Skeletal muscle tissue (tissue), 4 donors: ENCODE results near the gene RPL3. TPM values are rescaled to one million over a fixed set of nuclear protein-coding genes. Genes with fewer than 3 reads are reported as not detected.

Experiments
- H3K27ac ChIP-seq: one replicate; pipeline ENCODE4 v1.7.0; 2013; ENCODE audit warnings: mild to moderate bottlenecking, low read depth, low read length, inconsistent platforms
- H3K27me3 ChIP-seq, 3 donors: one replicate each; pipeline ENCODE4 v1.7.0; 2013; ENCODE audit warnings: low read length in 3 of 3; ENCODE audit not compliant: control insufficient read depth in 3 of 3, insufficient read depth in 3 of 3
- H3K36me3 ChIP-seq, 3 donors: one replicate each; pipeline ENCODE4 v1.7.0; 2013; ENCODE audit warnings: low read length in 3 of 3; ENCODE audit not compliant: control insufficient read depth in 3 of 3, insufficient read depth in 3 of 3
- H3K4me1 ChIP-seq, 3 donors: one replicate each; pipeline ENCODE4 v1.7.0; 2013; ENCODE audit warnings: low read length in 3 of 3, mild to moderate bottlenecking in 3 of 3; ENCODE audit not compliant: control insufficient read depth in 3 of 3, insufficient read depth in 3 of 3
- H3K4me3 ChIP-seq, 3 donors: one replicate each; pipeline ENCODE4 v1.7.0; 2013; ENCODE audit warnings: low read length in 3 of 3
- H3K9ac ChIP-seq, 3 donors: one replicate each; pipeline ENCODE4 v1.7.0; 2013; ENCODE audit warnings: low read length in 3 of 3, mild to moderate bottlenecking in 3 of 3, moderate library complexity in 2 of 3, low read depth in 1 of 3
- H3K9me3 ChIP-seq, 3 donors: one replicate each; pipeline ENCODE4 v1.7.0; 2013; ENCODE audit warnings: low read length in 3 of 3; ENCODE audit not compliant: control insufficient read depth in 3 of 3
- total RNA-seq: library from RNA; depleted of rRNA; stranded (reverse); fragments of >200 nt; gene quantifications from one replicate; pipeline ENCODE4 v1.2.3, GENCODE V29; 2014
- donor health status: Osteomylitis.

The RPL3 gene
- total RNA-seq, 1 donor from 2014 or later, result 2,602 TPM

GRCh38 chr22:39353346-39353745 lies 33.9 kb upstream of the RPL3 start:
- no peak overlapping the region for H3K4me3 ChIP-seq
- no peak overlapping the region for H3K9ac ChIP-seq
- H3K27me3 ChIP-seq, result no peaks in the 10 kb centered on the region
- no peaks in the 10 kb centered on the region for H3K36me3 ChIP-seq
- H3K27ac ChIP-seq, result no peak overlapping the region
- H3K9me3 ChIP-seq, result no peaks in the 10 kb centered on the region
- peaks cover 12 to 16% (median 14%) of the 10 kb centered on the region in 3 donors for H3K4me1 ChIP-seq

- Histone ChIP-seq H3K9ac (no peak overlapping the region), H3K4me3 (no peak overlapping the region), H3K4me1 (peaks cover 12 to 16% (median 14%) of the 10 kb centered on the region in 3 donors), H3K36me3 (no peaks in the 10 kb centered on the region), H3K27ac (no peak overlapping the region), H3K9me3 (no peaks in the 10 kb centered on the region), H3K27me3 (no peaks in the 10 kb centered on the region)
Observed at GRCh38 chr22:39352306-39352891, 33.0 kb upstream of the RPL3 start.

GRCh38 chr22:39351689-39352214 lies 32.3 kb upstream of the RPL3 start:
- Histone ChIP-seq H3K27ac (no peak overlapping the region), H3K9ac (no peak overlapping the region), H3K4me3 (no peak overlapping the region), H3K9me3 (no peaks in the 10 kb centered on the region), H3K4me1 (peaks cover 12 to 16% (median 13%) of the 10 kb centered on the region in 3 donors), H3K36me3 (no peaks in the 10 kb centered on the region), H3K27me3 (no peaks in the 10 kb centered on the region)

- peak overlapping the region; percentile 73 to 85 (median 84) for H3K9ac ChIP-seq
- H3K36me3 ChIP-seq, result no peaks in the 10 kb centered on the region
- H3K9me3 ChIP-seq, result no peaks in the 10 kb centered on the region
- no peaks in the 10 kb centered on the region for H3K27me3 ChIP-seq
- H3K4me3 ChIP-seq, result peak overlapping the region; percentile 75 to 87 (median 83)
- H3K27ac ChIP-seq, result no peak overlapping the region
- peaks cover 7 to 13% (median 12%) of the 10 kb centered on the region in 3 donors for H3K4me1 ChIP-seq
Observed at GRCh38 chr22:39350757-39351688, 31.6 kb upstream of the RPL3 start.

- Histone ChIP-seq H3K9me3 (no peaks in the 10 kb centered on the region), H3K27ac (no peak within 1 kb of the TSS), H3K27me3 (no peaks in the 10 kb centered on the region), H3K36me3 (no peaks in the 10 kb centered on the region), H3K9ac (peak within 1 kb of the TSS; percentile 73 to 85 (median 84)), H3K4me1 (peaks cover 7 to 13% (median 12%) of the 10 kb centered on the region in 3 donors), H3K4me3 (peak within 1 kb of the TSS; percentile 75 to 87 (median 83))
Observed at GRCh38 chr22:39349967-39350726, 30.7 kb upstream of the RPL3 start, which contains the start of gene SYNGR1. Gene SYNGR1, plus strand, starts transcription at chr22:39349991. Its CDS starts 20 bp downstream, at chr22:39350011.

- no peaks in the 10 kb centered on the region for H3K36me3 ChIP-seq
- H3K9me3 ChIP-seq, result no peaks in the 10 kb centered on the region
- H3K4me3 ChIP-seq, result peak overlapping the region; percentile 75 to 87 (median 83)
- H3K9ac ChIP-seq, result peak overlapping the region; percentile 65 to 85 (median 67)
- H3K27ac ChIP-seq, result no peak overlapping the region
- H3K4me1 ChIP-seq, result peaks cover 7 to 13% (median 12%) of the 10 kb centered on the region in 3 donors
- H3K27me3 ChIP-seq, result no peaks in the 10 kb centered on the region
Observed at GRCh38 chr22:39349506-39349966, 30.1 kb upstream of the RPL3 start.

GRCh38 chr22:39348909-39349505 lies 29.6 kb upstream of the RPL3 start:
- Histone ChIP-seq H3K27ac (no peak overlapping the region), H3K9me3 (no peaks in the 10 kb centered on the region), H3K4me1 (peaks cover 7 to 13% (median 12%) of the 10 kb centered on the region in 3 donors)

GRCh38 chr22:39345231-39345630 lies 25.8 kb upstream of the RPL3 start:
- H3K27me3 ChIP-seq, result no peaks in the 10 kb centered on the region
- H3K4me1 ChIP-seq, result peaks cover 0 to 8% (median 5%) of the 10 kb centered on the region in 3 donors
- H3K9me3 ChIP-seq, result no peaks in the 10 kb centered on the region
- no peak overlapping the region for H3K27ac ChIP-seq
- no peak overlapping the region for H3K4me3 ChIP-seq
- H3K9ac ChIP-seq, result no peak overlapping the region
- no peaks in the 10 kb centered on the region for H3K36me3 ChIP-seq

More at GRCh38 chr22:39348909-39349505, 29.6 kb upstream of the RPL3 start:
- no peaks in the 10 kb centered on the region for H3K27me3 ChIP-seq
- no peaks in the 10 kb centered on the region for H3K36me3 ChIP-seq
- H3K9ac ChIP-seq, result peak overlapping the region; percentile 51 to 80 (median 67)
- peak overlapping the region; percentile 72 to 87 (median 75) for H3K4me3 ChIP-seq

GRCh38 chr22:39344046-39344390 lies 24.6 kb upstream of the RPL3 start:
- no peaks in the 10 kb centered on the region for H3K36me3 ChIP-seq
- H3K9ac ChIP-seq, result no peak overlapping the region
- H3K9me3 ChIP-seq, result no peaks in the 10 kb centered on the region
- no peak overlapping the region for H3K4me3 ChIP-seq
- H3K4me1 ChIP-seq, result peaks cover 0 to 7% (median 5%) of the 10 kb centered on the region in 3 donors
- H3K27me3 ChIP-seq, result no peaks in the 10 kb centered on the region
- no peak overlapping the region for H3K27ac ChIP-seq
